Occipital lobe (tissue), 2 donors: Measurements from ENCODE around the gene C16orf92. TPM values are rescaled to one million over a fixed set of nuclear protein-coding genes. Genes with fewer than 3 reads are reported as not detected.
"Not testable (repeated sequence)": the region's sequence is repeated elsewhere in the genome, so short reads cannot be mapped to it uniquely, and the experiment has no call there.

ENCODE experiments used
- DNase-seq: peaks from one replicate; lab custom pipeline; 2025; lab: John Stamatoyannopoulos, UW
- total RNA-seq: library from RNA; depleted of rRNA; stranded (reverse); fragments of >200 nt; gene quantifications from one replicate; pipeline ENCODE4 v1.2.3, GENCODE V29; 2014

Gene C16orf92
- total RNA-seq, 1 donor from 2014 or later: not detected

- DNase-seq: no peak
Observed at GRCh38 chr16:30025574-30025973, 2.6 kb downstream of the C16orf92 start.

- DNase-seq: no peak
Observed at GRCh38 chr16:30026449-30026848, 3.5 kb downstream of the C16orf92 start.

GRCh38 chr16:30027588-30028437 lies 4.8 kb downstream of the C16orf92 start:
- no peak for DNase-seq

GRCh38 chr16:30028438-30029076 lies 5.6 kb downstream of the C16orf92 start:
- no peak for DNase-seq

GRCh38 chr16:30030011-30030685 lies 7.2 kb downstream of the C16orf92 start:
- no peak for DNase-seq

GRCh38 chr16:30030841-30031413 lies 7.9 kb downstream of the C16orf92 start, which contains the start of gene TLCD3B:
Gene TLCD3B, minus strand, starts transcription at chr16:30031271. Its CDS starts 744 bp downstream, at chr16:30030527.
- DNase-seq: peak; percentile 45

- no peak for DNase-seq
Observed at GRCh38 chr16:30031477-30031918, 8.5 kb downstream of the C16orf92 start.

- DNase-seq: peak; percentile 58
Observed at GRCh38 chr16:30032083-30032819, 9.3 kb downstream of the C16orf92 start.

GRCh38 chr16:30033270-30033669 lies 10.3 kb downstream of the C16orf92 start:
- no peak for DNase-seq

- no peak for DNase-seq
Observed at GRCh38 chr16:30040221-30040620, 17.2 kb downstream of the C16orf92 start.

GRCh38 chr16:30040690-30041089 lies 17.7 kb downstream of the C16orf92 start:
- not testable (repeated sequence) for DNase-seq

- no peak for DNase-seq
Observed at GRCh38 chr16:30041841-30042240, 18.8 kb downstream of the C16orf92 start.

GRCh38 chr16:30046178-30046577 lies 23.2 kb downstream of the C16orf92 start:
- no peak for DNase-seq

GRCh38 chr16:30046588-30046987 lies 23.6 kb downstream of the C16orf92 start:
- DNase-seq: no peak

- DNase-seq: peak; percentile 41
Observed at GRCh38 chr16:30049871-30050270, 26.9 kb downstream of the C16orf92 start.

GRCh38 chr16:30051518-30051917 lies 28.5 kb downstream of the C16orf92 start:
- DNase-seq: peak; percentile 16

GRCh38 chr16:30052671-30053372 lies 29.8 kb downstream of the C16orf92 start:
- peak; percentile 70 for DNase-seq

GRCh38 chr16:30053376-30054015 lies 30.5 kb downstream of the C16orf92 start:
- DNase-seq: no peak

GRCh38 chr16:30054451-30054850 lies 31.5 kb downstream of the C16orf92 start:
- DNase-seq: no peak
